Nephron progenitor cell (in vitro differentiated cells): Measurements from ENCODE around the gene VTI1A.

Experiments
- DNase-seq: peaks from one replicate; pipeline ENCODE4 v3.0.0; 2021
- H3K27ac Mint-ChIP-seq: 2 replicates; pipeline ENCODE4 v1.8.0; 2021; ENCODE audit warnings: mild to moderate bottlenecking, moderate library complexity, mixed read lengths
- H3K27me3 Mint-ChIP-seq: 2 replicates; pipeline ENCODE4 v1.8.0; 2021; ENCODE audit warnings: mild to moderate bottlenecking, low read depth, mixed read lengths; ENCODE audit not compliant: poor library complexity
- H3K36me3 Mint-ChIP-seq: 2 replicates; pipeline ENCODE4 v1.8.0; 2021; ENCODE audit warnings: low read depth, mixed read lengths
- H3K4me1 Mint-ChIP-seq: 2 replicates; pipeline ENCODE4 v1.8.0; 2021; ENCODE audit warnings: mixed read lengths
- H3K4me3 Mint-ChIP-seq: 2 replicates; pipeline ENCODE4 v1.8.0; 2021; ENCODE audit warnings: mild to moderate bottlenecking, moderate library complexity, mixed read lengths
- H3K9me3 Mint-ChIP-seq: 2 replicates; pipeline ENCODE4 v1.8.0; 2021; ENCODE audit warnings: mild to moderate bottlenecking, moderate library complexity, mixed read lengths
- CTCF ChIP-seq: fragments of 200-600 bp; sonication (generic); IDR thresholded peaks from 2 replicates; pipeline ENCODE4 v1.5.0; 2021; ENCODE audit warnings: antibody characterized with exemption

The VTI1A gene

GRCh38 chr10:112441520-112441919, 5.5 kb upstream of the VTI1A start:
- H3K27me3 Mint-ChIP-seq = peaks cover 2% of the 10 kb centered on the region
- peaks cover 19% of the 10 kb centered on the region for H3K36me3 Mint-ChIP-seq
- peaks cover 12% of the 10 kb centered on the region for H3K4me1 Mint-ChIP-seq
- H3K9me3 Mint-ChIP-seq = no peaks in the 10 kb centered on the region
- H3K27ac Mint-ChIP-seq = peak overlapping the region; percentile 80
- TF ChIP-seq CTCF = no peak
- H3K4me3 Mint-ChIP-seq = no peak overlapping the region
- no peak for DNase-seq

- H3K27ac Mint-ChIP-seq = no peak overlapping the region
- no peaks in the 10 kb centered on the region for H3K9me3 Mint-ChIP-seq
- no peak overlapping the region for H3K4me3 Mint-ChIP-seq
- H3K27me3 Mint-ChIP-seq = peaks cover 2% of the 10 kb centered on the region
- no peak for DNase-seq
- no peak for TF ChIP-seq CTCF
- peaks cover 12% of the 10 kb centered on the region for H3K4me1 Mint-ChIP-seq
- peaks cover 19% of the 10 kb centered on the region for H3K36me3 Mint-ChIP-seq
Measured at GRCh38 chr10:112442063-112442462, 5.0 kb upstream of the VTI1A start.

GRCh38 chr10:112446055-112446854, 760 bp upstream of the VTI1A start:
- Mint-ChIP-seq H3K27me3 (peaks cover 2% of the 10 kb centered on the region), H3K4me3 (peak overlapping the region; percentile 95), H3K9me3 (no peaks in the 10 kb centered on the region), H3K4me1 (peaks cover 31% of the 10 kb centered on the region), H3K36me3 (peaks cover 24% of the 10 kb centered on the region), H3K27ac (peak overlapping the region; percentile 100)
- DNase-seq = no peak
- TF ChIP-seq CTCF = no peak

- no peak for TF ChIP-seq CTCF
- DNase-seq = no peak
- Mint-ChIP-seq H3K27me3 (peaks cover 2% of the 10 kb centered on the region), H3K4me1 (peaks cover 31% of the 10 kb centered on the region), H3K4me3 (peak overlapping the region; percentile 95), H3K9me3 (no peaks in the 10 kb centered on the region), H3K36me3 (peaks cover 17% of the 10 kb centered on the region), H3K27ac (peak overlapping the region; percentile 100)
Measured at GRCh38 chr10:112447620-112447928, 559 bp downstream of the VTI1A start.

- H3K27me3 Mint-ChIP-seq = peaks cover 2% of the 10 kb centered on the region
- peaks cover 31% of the 10 kb centered on the region for H3K4me1 Mint-ChIP-seq
- H3K9me3 Mint-ChIP-seq = peaks cover 11% of the 10 kb centered on the region
- peaks cover 26% of the 10 kb centered on the region for H3K36me3 Mint-ChIP-seq
- TF ChIP-seq CTCF = no peak
- no peak for DNase-seq
- H3K27ac Mint-ChIP-seq = no peak overlapping the region
- H3K4me3 Mint-ChIP-seq = peak overlapping the region; percentile 95
Measured at GRCh38 chr10:112448888-112449287, 1.9 kb downstream of the VTI1A start.
